GM12878 (cell line): ENCODE measurements around the gene ADGRL2. TPM values are rescaled to one million over a fixed set of nuclear protein-coding genes. Genes with fewer than 3 reads are reported as not detected.

Source experiments
- ATAC-seq: fragments of 200-7000 bp; cut with Tn5 transposase; 3 replicates; pipeline ENCODE4 v1.9.1; 2020; ENCODE audit warnings: mild to moderate bottlenecking, moderate library complexity
- BruUV-seq: library from RNA; stranded (reverse); fragments of 400-500 nt; replicated peaks from 2 replicates; lab custom pipeline; 2021; lab: Mats Ljungman, UMichigan
- CTCF ChIA-PET: fragments of 300-600 bp; sonication (Branson Sonifier 250); formaldehyde crosslinking; extraction: SDS; loops from one replicate; lab custom pipeline; 2021; ENCODE audit warnings: inconsistent platforms; lab: Yijun Ruan, JAX
- POLR2A ChIA-PET: fragments of 350-600 bp; formaldehyde crosslinking; extraction: SDS; loops from one replicate; lab custom pipeline; 2021; ENCODE audit warnings: inconsistent platforms; lab: Charles Lee
- RAD21 ChIA-PET: fragments of 300-600 bp; sonication (Branson Sonifier 250); formaldehyde crosslinking; loops from one replicate; lab custom pipeline; 2023; ENCODE audit warnings: antibody characterized with exemption; ENCODE audit not compliant: unreplicated experiment; lab: Charles Lee
- SMC1A ChIA-PET: fragments of 300-600 bp; sonication (Branson Sonifier 250); formaldehyde crosslinking; loops from one replicate; lab custom pipeline; 2023; ENCODE audit not compliant: unreplicated experiment, uncharacterized antibody; lab: Charles Lee
- DNase-seq: peaks from one replicate; pipeline ENCODE4 v3.0.0-alpha.2; 2011; ENCODE audit warnings: low read depth, low spot score
- FAIRE-seq: peaks from 3 replicates; lab custom pipeline; 2011; peaks lifted over from hg19 to GRCh38; lab: Jason Lieb, UNC
- H2AFZ ChIP-seq: 2 replicates; pipeline ENCODE4 v1.6.0; 2011; ENCODE audit warnings: low read depth, low read length, control low read depth; ENCODE audit not compliant: control insufficient read depth
- H3K27ac ChIP-seq: 2 replicates; pipeline ENCODE4 v1.5.1; 2011; ENCODE audit warnings: control low read depth; ENCODE audit not compliant: control insufficient read depth, insufficient read depth
- H3K27me3 ChIP-seq, 2 experiments: replicated peaks in 1 of 2; 2 replicates each; pipeline versions ENCODE4 v1.6.0 to v1.6.1; 2011; ENCODE audit warnings: low read length in 1 of 2; ENCODE audit not compliant: control insufficient read depth in 2 of 2, insufficient read depth in 2 of 2
- H3K36me3 ChIP-seq, 2 experiments: 2 replicates each; pipeline ENCODE4 v1.5.1; 2011; ENCODE audit warnings: low read length in 1 of 2; ENCODE audit not compliant: control insufficient read depth in 2 of 2, insufficient read depth in 2 of 2
- H3K4me1 ChIP-seq: 2 replicates; pipeline ENCODE4 v1.6.1; 2011; ENCODE audit warnings: mild to moderate bottlenecking, low read length, moderate library complexity, mixed read lengths; ENCODE audit not compliant: control insufficient read depth, insufficient read depth
- H3K4me2 ChIP-seq: 2 replicates; pipeline ENCODE4 v1.6.0; 2011; ENCODE audit warnings: control low read depth; ENCODE audit not compliant: control insufficient read depth, insufficient read depth
- H3K4me3 ChIP-seq: fragments of 200-600 bp; sonication (generic); 2 replicates; pipeline ENCODE4 v1.5.1; 2016
- H3K79me2 ChIP-seq: 2 replicates; pipeline ENCODE4 v1.6.0; 2011; ENCODE audit warnings: low read length; ENCODE audit not compliant: control insufficient read depth, insufficient read depth
- H3K9ac ChIP-seq: 2 replicates; pipeline ENCODE4 v1.8.0; 2011; ENCODE audit warnings: low read length, control low read depth, mixed read lengths; ENCODE audit not compliant: control insufficient read depth, insufficient read depth
- H3K9me3 ChIP-seq: replicated peaks from 3 replicates; pipeline ENCODE4 v1.5.1; 2011; ENCODE audit warnings: mild to moderate bottlenecking, low read length; ENCODE audit not compliant: control insufficient read depth, insufficient read depth
- H4K20me1 ChIP-seq: 2 replicates; pipeline ENCODE4 v1.6.0; 2011; ENCODE audit not compliant: control insufficient read depth, insufficient read depth
- ATF7 ChIP-seq: fragments of 450-650 bp; IDR thresholded peaks from 2 replicates; pipeline ENCODE4 v1.6.1; 2016; ENCODE audit warnings: low read depth, mild to moderate bottlenecking
- BCLAF1 ChIP-seq: fragments of 450-650 bp; IDR thresholded peaks from 2 replicates; pipeline ENCODE4 v1.6.1; 2017; ENCODE audit warnings: antibody characterized with exemption, mild to moderate bottlenecking, moderate library complexity
- CBX5 ChIP-seq: sonication (generic); IDR thresholded peaks from 2 replicates; pipeline ENCODE4 v1.6.1; 2016; ENCODE audit warnings: low read depth, moderate library complexity, mild to moderate bottlenecking, inconsistent platforms
- CHD1 ChIP-seq: IDR thresholded peaks from 2 replicates; pipeline ENCODE4 v1.6.1; 2012; ENCODE audit warnings: low read depth, low read length, improper control_type of control experiment
- DPF2 ChIP-seq: fragments of 450-650 bp; IDR thresholded peaks from 2 replicates; pipeline ENCODE4 v1.6.1; 2017; ENCODE audit warnings: mild to moderate bottlenecking
- FOXM1 ChIP-seq: IDR thresholded peaks from 2 replicates; pipeline ENCODE4 v1.6.1; 2012; ENCODE audit warnings: low read depth, mild to moderate bottlenecking, inconsistent platforms, low read length, moderate library complexity
- IRF3 ChIP-seq: fragments of 450-650 bp; IDR thresholded peaks from 2 replicates; pipeline ENCODE4 v1.6.1; 2014; ENCODE audit warnings: mild to moderate bottlenecking
- IRF5 ChIP-seq: fragments of 450-650 bp; IDR thresholded peaks from 2 replicates; pipeline ENCODE4 v1.6.1; 2017; ENCODE audit warnings: borderline replicate concordance
- MAX ChIP-seq: IDR thresholded peaks from 2 replicates; pipeline ENCODE4 v1.6.1; 2012; ENCODE audit warnings: low read depth, low read length, improper control_type of control experiment
- MTA2 ChIP-seq: fragments of 450-650 bp; IDR thresholded peaks from 2 replicates; pipeline ENCODE4 v1.6.1; 2016; ENCODE audit warnings: low read depth, mild to moderate bottlenecking, moderate library complexity
- NRF1 ChIP-seq: conservative IDR thresholded peaks from 2 replicates; pipeline ENCODE4 v1.6.1; 2011; ENCODE audit warnings: mild to moderate bottlenecking, low read depth, low read length, improper control_type of control experiment
- PKNOX1 ChIP-seq: fragments of 450-650 bp; IDR thresholded peaks from 2 replicates; pipeline ENCODE4 v1.6.1; 2016; ENCODE audit warnings: mild to moderate bottlenecking
- TBL1XR1 ChIP-seq: IDR thresholded peaks from 2 replicates; pipeline ENCODE4 v1.6.1; 2012; ENCODE audit warnings: low read depth, low read length, improper control_type of control experiment
- WGBS: methylation state at CpG from one replicate; pipeline ENCODE4 v1.1.6; 2016; ENCODE audit warnings: low lambda C conversion rate; ENCODE audit not compliant: insufficient replicate concordance, insufficient coverage; ENCODE audit errors: missing lambda C conversion rate; 5-methylcytosine and 5-hydroxymethylcytosine counted together
- in situ Hi-C: fragments of 300-500 bp; cut with MboI; formaldehyde crosslinking; loops from 9 replicates; pipeline ENCODE4 v1.14.3; 2018; ENCODE audit warnings: mixed read lengths
- intact Hi-C: fragments of 100-400 bp; cut with micrococcal nuclease; formaldehyde crosslinking; loops from one replicate; pipeline ENCODE4 v1.14.2; 2022; ENCODE audit not compliant: unreplicated experiment
- polyA plus RNA-seq, 11 experiments: library from polyadenylated mRNA; depleted of rRNA in 4 of 11; unstranded in 6 of 11; stranded (reverse) in 5 of 11; fragments of >200 nt; fragmentation: Nextera tagmentation in 4 of 11; fragmentation: Illumina TruSeq in 1 of 11; extraction: Ambion mirVana in 4 of 11; extraction: Trizol in 1 of 11; gene quantifications; 1 replicate in 1 of 11; 2 replicates in 10 of 11; pipeline versions ENCODE4 v1.2.1 to v1.2.3, GENCODE V29; 2011 to 2016; ENCODE audit warnings: inconsistent platforms in 2 of 11, missing spikeins in 2 of 11, low read depth in 1 of 11
- total RNA-seq, 4 experiments: library from RNA; depleted of rRNA in 3 of 4; stranded (reverse); fragments of >200 nt in 3 of 4; fragmentation: Illumina TruSeq in 1 of 4; extraction: Trizol in 1 of 4; gene quantifications; 2 replicates each; pipeline versions ENCODE4 v1.2.1 to v1.2.3, GENCODE V29; 2013 to 2021

The ADGRL2 gene
- total and polyA plus RNA-seq, 10 of the 15 experiments (the other 5 are each of a cell fraction or from before 2014, with no cell fraction given), result 0.03 to 13.6 (median 0.21) TPM

GRCh38 chr1:81899214-81899821 is 98.6 kb downstream of the ADGRL2 start:
- 59% methylated on average over 5 of the region's 5 CpGs for WGBS
- BruUV-seq, result no TSS peak
- no peak for DNase-seq
- Histone ChIP-seq H4K20me1 (no peaks in the 10 kb centered on the region), H3K4me1 (no peaks in the 10 kb centered on the region), H3K9ac (no peak overlapping the region), H3K79me2 (no peaks in the 10 kb centered on the region), H3K4me2 (no peak overlapping the region), H3K27ac (no peak overlapping the region), H3K36me3 (no peaks in the 10 kb centered on the region), H3K9me3 (no peaks in the 10 kb centered on the region), H2AFZ (no peak overlapping the region), H3K4me3 (no peak overlapping the region), H3K27me3 (no peaks in the 10 kb centered on the region)
- ChIA-PET SMC1A (no interaction called here), POLR2A (interaction anchor here (1.3 kb wide), 1 partner anchor 11 kb away, joined by 3 read pairs; no protein-coding TSS in a partner anchor), RAD21 (no interaction called here), CTCF (no interaction called here)
- intact Hi-C loops (no loop called here), in situ Hi-C loops (no loop called here)
- FAIRE-seq, result no peak
- ATAC-seq, result no peak
- no peak for TF ChIP-seq MTA2
- TF ChIP-seq TBL1XR1, result no peak
- no peak for TF ChIP-seq IRF5
- no peak for TF ChIP-seq FOXM1
- TF ChIP-seq NRF1, result no peak
- no peak for TF ChIP-seq PKNOX1
- TF ChIP-seq BCLAF1, result no peak
- TF ChIP-seq IRF3, result no peak
- TF ChIP-seq ATF7, result no peak
- no peak for TF ChIP-seq CBX5
- no peak for TF ChIP-seq MAX
- no peak for TF ChIP-seq CHD1
- no peak for TF ChIP-seq DPF2
